IPS-11a (cell line): Measurements from ENCODE around the gene PHLDA1.

Source experiments
- H3K4me3 ChIP-seq: one replicate; pipeline ENCODE4 v1.5.1; 2013; ENCODE audit warnings: low read depth, low read length, control low read depth

PHLDA1 gene

DNA sequence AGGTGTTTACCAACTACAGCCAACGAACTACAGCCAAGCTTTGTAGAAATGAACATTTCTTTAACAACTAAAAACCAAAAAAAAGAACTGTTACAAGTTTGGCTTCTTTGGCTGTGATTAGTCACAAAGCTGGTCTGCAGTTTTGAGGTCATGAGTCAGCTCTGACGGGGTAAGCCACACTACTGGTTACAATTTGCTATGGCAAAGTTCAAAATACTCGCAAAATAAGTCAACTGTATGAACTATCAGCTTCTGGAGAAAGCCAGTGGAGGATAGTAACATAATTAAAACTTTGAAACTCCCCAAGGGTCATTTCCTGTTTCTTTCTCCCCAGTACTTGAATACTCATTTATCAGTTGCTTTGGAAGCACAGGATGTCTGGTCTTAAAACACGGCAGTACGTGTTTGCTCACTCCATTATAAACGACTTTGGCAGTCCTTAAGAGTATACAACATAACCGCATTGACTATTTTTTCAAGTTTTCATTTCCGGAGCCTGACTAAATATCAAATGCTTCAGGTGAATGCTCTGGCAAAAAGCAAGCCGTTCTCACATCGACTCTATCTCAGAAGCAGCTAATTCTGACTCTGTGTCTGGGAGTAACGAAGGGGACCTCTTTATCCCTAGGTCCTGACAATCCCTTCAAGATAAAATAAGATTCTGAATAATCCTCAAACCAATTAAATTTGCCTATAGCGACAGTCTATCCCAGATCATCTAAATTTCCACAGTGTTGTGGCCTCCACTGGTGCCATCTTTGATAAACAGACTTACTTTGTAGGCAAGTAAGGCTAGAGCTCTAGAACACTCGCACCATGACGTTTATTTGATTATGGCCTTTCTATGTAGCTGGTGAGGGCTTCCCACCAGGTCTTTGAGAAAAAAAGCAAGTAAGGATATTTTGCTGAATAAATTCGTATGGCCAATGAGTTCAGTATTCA, 10.6 kb downstream of the PHLDA1 start:
- H3K4me3 ChIP-seq: no peak overlapping the region

DNA sequence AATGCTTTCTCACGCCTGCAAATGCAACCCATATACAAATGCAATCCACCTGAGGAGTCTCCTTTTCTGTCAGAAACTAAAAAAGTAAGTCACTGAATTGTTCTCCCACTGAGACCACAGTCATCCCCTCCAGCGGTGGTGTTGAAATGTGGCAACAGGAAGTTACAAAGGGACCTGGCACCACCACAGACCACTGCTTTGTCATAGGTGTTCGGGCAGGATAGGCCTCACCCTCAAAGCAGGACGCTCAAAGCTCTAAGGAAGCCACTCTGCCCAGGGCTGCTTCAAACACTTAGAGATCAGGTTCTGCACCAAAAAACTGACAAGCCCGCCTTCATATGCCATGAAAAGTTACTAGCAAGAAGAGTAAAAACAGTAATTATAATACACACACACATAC, 11.3 kb downstream of the PHLDA1 start:
- H3K4me3 ChIP-seq: no peak overlapping the region

- H3K4me3 ChIP-seq: no peak overlapping the region
Observed at GRCh38 chr12:76018672-76019071, 12.9 kb downstream of the PHLDA1 start.

DNA sequence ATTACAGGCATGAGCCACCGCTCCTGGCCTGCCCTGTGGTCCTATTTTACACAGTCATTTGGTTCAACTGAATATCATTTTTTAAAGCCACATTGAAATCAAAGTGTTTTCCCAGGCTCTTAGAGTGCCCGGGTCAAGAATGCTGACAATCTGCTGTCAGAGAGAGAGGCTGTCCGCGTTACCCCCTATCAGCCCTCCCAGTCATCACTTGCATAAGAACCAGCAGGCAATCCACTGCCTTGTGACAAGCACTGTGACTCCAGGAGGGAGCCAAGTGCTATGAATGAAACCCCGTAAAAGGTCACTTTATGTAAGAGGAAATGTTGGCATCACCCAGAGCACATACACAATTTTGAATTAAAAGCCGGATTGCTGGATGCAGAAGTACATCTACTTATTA, 13.5 kb downstream of the PHLDA1 start:
- H3K4me3 ChIP-seq: no peak overlapping the region

- H3K4me3 ChIP-seq: no peak overlapping the region
Observed at GRCh38 chr12:76014007-76014406, 17.6 kb downstream of the PHLDA1 start.

DNA sequence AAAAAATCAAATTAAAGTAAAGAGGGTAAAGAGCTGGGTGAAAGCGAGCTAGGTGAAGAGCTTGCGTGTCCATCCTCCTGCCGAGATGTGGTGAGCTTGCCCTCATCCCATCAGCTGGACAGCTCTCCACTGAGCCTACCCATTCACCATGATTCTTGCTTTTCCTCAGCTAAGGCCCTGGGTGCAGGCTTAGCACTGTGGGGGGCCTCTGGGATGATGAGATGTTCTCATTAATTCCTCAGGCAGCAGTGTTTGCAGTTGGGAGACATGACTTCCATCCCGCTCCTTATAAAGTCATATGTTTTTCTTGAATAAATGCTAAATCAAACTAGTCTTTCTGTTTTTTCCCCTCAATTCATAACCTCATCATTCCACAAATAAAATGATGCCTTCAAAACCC, 18.0 kb downstream of the PHLDA1 start:
- no peak overlapping the region for H3K4me3 ChIP-seq

DNA sequence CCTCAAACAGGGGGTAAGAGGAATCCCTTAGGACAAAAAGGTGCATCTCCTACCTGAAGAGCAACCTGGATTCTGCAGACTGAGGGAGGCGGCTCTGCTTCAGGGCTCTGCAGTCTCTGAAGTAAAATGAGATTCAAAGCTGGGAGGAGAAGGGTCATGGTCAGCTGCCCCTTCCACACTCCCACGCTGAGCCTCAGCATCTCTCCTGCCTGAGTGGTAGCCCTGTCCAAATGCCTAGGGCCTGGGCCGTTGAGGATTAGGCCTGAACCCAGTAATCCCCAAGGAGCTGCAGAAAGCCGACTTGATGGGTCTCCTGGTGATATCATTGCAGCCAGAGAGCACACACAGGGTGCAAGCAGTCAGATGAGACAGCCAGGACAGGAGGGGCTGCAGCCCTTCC, 18.9 kb downstream of the PHLDA1 start:
- H3K4me3 ChIP-seq: no peak overlapping the region

DNA sequence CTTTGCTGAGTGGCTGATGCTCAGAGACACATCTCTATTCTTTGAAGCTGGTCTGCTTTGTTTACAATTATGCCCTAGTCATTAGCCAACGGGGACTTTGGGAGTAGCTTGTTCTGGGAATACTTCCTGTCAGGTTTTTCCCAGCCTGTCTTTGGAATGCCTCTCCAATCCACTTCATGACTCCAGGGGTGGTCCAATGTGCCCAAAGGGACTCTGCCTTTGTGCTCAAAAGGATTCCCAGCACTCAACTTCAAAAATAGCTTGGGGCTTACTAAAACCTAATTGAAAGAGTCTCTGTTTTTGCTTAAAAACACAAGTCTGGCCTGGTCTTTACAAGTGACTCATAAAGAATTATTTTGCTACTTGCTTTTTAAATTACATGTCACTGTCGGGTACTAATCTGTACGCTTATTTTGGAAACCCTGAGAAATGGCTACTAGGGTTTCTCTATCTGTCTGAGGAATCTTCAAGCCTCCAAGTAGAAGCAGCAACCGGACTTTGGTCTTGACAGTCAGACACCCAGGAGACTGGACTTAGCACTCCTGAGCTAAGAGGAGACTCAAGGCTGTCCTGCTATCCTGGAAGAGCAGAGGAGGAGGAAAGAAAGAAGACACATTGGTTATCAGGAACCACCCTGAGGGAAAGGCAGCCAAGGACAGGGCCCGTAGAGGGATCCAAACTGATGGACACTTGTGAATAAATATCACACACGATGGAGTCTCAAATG, 20.7 kb downstream of the PHLDA1 start:
- H3K4me3 ChIP-seq: no peak overlapping the region

DNA sequence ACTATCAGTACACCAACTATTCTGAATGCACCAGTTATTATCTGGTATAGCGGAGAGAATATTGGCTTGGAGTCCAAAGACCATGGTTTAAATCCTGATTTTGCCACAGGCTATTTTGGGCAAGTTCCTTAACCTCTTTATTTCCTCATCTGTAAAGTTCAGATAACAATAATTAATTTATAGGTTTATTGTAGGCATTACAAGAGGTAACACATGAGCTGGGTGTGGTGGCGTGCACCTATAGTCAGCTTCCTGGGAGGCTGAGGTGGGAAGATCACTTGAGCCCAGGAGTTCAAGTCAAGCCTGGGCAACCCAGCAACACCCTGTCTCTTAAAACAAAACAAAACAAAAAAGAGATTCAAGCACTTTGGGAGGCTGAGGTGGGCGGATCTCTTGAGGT, 23.1 kb downstream of the PHLDA1 start:
- no peak overlapping the region for H3K4me3 ChIP-seq

- no peak overlapping the region for H3K4me3 ChIP-seq
Observed at GRCh38 chr12:76007640-76008039, 23.9 kb downstream of the PHLDA1 start.

GRCh38 chr12:76006028-76006925, 25.3 kb downstream of the PHLDA1 start:
- no peak overlapping the region for H3K4me3 ChIP-seq

DNA sequence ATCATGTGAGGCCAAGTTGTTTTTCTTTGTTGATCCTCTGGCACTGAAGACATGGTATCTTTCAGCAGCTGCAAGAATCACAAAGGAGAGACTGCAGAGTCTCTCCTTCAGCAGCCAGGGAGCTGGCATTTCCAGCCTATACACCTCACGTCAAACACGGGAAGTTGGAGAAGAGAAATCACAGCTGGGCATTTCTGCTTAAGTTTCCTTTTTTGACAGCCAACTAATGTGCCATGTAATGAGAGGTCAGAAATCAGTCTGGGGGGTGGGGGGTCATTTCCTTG, 28.3 kb downstream of the PHLDA1 start:
- no peak overlapping the region for H3K4me3 ChIP-seq

- no peak overlapping the region for H3K4me3 ChIP-seq
Observed at GRCh38 chr12:76002598-76003354, 28.8 kb downstream of the PHLDA1 start.

DNA sequence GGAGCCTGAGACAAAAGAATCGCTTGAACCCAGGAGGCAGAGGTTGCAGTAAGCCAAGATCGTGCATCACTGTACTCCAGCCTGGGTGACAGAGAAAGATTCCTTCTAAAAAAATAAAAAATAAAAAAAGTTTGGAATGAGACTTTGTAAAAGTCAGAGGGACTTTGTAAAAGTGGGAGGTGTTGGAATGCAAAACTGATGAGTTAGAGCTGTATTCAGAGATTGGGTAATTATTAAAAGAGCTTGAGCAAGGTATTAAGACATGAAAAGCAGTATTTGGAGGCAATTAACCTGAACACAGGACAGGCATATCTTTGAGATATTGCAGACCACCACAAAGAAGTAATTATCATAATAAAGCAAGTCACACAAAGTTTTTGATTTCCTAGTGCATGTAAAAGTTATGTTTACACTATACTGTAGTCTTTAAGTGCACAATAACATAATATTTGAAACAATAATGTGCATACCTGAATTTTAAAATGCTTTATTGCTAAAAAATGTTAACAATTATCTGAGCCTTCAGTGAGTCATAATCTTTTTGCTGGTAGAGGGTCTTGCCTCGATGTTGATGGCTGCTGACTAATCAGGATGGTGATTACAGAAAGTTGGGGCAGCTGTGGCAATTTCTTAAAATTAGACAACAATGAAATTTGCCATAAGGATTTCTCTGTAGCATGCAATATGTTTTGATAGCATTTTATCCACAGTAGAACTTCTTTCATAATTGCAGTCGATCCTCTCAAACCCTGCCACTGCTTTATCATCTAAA, 33.1 kb downstream of the PHLDA1 start:
- no peak overlapping the region for H3K4me3 ChIP-seq

DNA sequence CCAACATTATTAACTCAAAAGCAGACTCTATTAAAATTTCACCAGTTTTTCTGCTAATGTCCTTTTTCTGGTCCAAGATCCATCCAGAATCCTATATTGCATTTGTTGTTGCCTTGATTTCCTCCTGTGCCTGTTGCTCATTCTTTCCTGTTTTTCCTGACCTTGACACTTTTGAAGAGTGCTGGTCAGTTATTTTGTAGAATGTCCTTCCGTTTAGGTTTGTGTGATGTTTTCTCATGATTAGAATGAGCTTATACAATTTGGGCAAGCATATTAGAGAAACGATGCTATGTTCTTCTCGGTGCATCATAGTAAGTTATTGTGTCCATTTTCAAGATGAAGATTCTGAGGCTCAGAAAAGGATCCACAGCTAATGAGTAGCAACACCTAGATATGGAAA, 33.9 kb downstream of the PHLDA1 start:
- H3K4me3 ChIP-seq: no peak overlapping the region

DNA sequence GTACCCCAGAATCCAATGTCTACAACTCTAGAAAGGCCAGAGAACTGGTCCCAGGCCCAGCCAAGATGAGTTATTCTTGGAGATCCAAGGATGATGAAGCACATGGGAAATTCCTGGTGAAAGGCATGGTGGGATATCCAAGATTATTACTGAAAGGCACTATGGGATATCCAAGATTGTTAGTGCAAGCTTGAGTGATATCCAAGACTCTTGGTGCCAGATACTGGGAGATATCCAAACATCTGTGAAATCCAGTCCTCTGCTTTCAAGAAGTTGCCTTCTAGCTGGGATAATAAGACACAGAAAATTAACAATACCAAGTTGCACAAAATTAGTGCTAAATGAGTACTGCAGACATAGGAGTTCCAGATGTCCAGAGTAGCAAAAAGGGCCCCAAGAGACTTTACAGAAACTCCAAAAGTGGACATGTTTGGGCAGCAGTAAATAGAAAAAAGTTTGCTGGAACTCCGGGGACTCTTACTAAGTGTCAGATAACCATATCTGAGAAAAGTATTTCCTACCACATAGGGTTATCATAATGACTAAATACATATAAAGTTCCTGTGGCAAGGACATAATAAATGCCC, 34.6 kb downstream of the PHLDA1 start:
- no peak overlapping the region for H3K4me3 ChIP-seq

GRCh38 chr12:75995691-75996090, 35.9 kb downstream of the PHLDA1 start:
- no peak overlapping the region for H3K4me3 ChIP-seq

GRCh38 chr12:75994069-75994740, 37.4 kb downstream of the PHLDA1 start:
- no peak overlapping the region for H3K4me3 ChIP-seq

DNA sequence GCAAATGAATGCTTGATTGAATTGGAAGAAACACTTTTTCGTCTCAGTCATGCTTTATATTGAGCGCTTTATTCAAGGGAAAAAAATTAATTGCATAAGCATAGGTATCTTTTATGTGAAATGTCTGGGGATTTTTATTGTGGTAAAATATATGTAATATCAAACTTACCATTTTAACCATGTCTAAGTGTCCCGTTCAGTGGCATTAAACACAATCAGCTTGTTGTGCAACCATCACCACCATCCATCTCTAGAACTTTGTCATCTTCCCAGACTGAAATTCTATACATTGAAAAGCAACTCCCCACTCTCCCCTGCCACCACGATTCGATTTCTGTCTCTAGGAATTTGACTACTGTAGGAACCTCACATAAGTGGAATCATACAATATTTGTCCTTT, 39.8 kb downstream of the PHLDA1 start:
- no peak overlapping the region for H3K4me3 ChIP-seq
